Activated T-helper 2 cell treated with anti-CD3 and anti-CD28 coated beads, Interferon-gamma antibody, Interleukin-2, Interleukin-4, amounts not matched to agents 10 μg/mL and 5 μg/mL and 100 μg/mL, durations not matched to agents 14 hours and 24 hours and 36 hours (primary cell): ENCODE results near the gene TBX15. TPM values are rescaled to one million over a fixed set of nuclear protein-coding genes. Genes with fewer than 3 reads are reported as not detected.

ENCODE experiments used
- DNase-seq: peaks from one replicate; pipeline ENCODE4 v3.0.0; 2021; ENCODE audit warnings: low spot score
- H3K27ac Mint-ChIP-seq: one replicate; pipeline ENCODE4 v1.8.0; 2021; ENCODE audit warnings: mixed read lengths
- H3K27me3 Mint-ChIP-seq: one replicate; pipeline ENCODE4 v1.8.0; 2021; ENCODE audit warnings: low read depth, mixed read lengths
- H3K36me3 Mint-ChIP-seq: one replicate; pipeline ENCODE4 v1.8.0; 2021; ENCODE audit warnings: low read depth, mixed read lengths
- H3K4me1 Mint-ChIP-seq: one replicate; pipeline ENCODE4 v1.8.0; 2021; ENCODE audit warnings: low read depth, mixed read lengths
- H3K4me3 Mint-ChIP-seq: one replicate; pipeline ENCODE4 v1.8.0; 2021; ENCODE audit warnings: low read depth, mild to moderate bottlenecking, moderate library complexity, mixed read lengths
- H3K9me3 Mint-ChIP-seq: one replicate; pipeline ENCODE4 v1.8.0; 2021; ENCODE audit warnings: mixed read lengths
- intact Hi-C: fragments of 100-400 bp; cut with micrococcal nuclease; formaldehyde crosslinking; loops from one replicate; pipeline ENCODE4 v1.15.1; 2023
- total RNA-seq: library from RNA; stranded (reverse); gene quantifications from 2 replicates; pipeline ENCODE4 v1.2.3, GENCODE V29; 2022

Gene TBX15
- total RNA-seq, 1 donor from 2014 or later, result not detected

DNA sequence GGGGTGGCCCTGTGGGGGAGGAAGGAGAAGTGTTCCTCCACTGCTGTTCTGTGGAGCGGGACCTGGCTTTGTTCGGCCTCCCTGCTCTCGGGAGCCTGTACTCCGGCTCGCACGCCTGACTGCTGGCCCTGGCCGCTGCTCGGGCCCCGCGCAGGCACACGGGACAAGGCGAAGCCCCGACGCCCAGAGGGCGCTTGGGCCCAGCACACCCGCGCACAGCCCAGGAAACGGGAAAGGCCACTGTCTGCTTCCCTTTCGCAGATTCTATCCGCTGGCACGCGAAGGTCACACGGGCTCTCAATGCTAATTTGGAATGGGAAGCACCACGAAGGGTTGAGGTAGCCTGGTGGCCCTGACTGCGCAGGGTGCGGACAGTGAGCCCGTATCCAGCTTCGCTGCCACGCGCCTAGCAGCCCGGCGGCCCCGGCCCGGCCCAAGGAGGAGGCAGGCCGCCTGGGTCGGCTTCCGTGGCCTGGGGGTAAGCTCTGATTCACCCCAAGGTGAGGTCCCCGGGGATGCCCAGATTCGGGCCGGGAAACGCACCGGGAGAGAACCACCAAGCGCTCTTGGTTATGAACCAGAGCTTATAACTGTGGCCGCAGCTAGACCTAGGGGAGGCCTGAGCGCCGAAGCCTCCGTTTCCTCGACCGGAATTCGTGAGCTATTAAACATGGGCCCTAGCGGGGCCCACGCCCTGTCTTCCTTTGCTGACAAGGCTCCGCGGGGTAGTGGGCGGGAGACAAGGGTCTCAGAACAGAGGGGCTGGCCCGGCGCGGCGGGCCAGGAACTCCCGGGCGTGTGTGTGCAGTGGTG is 19.7 kb upstream of the TBX15 start:
- intact Hi-C loops, result loop anchor here (2.0 kb wide), 1 partner anchor 21 kb away; no protein-coding TSS in a partner anchor
- Mint-ChIP-seq H3K9me3 (no peaks in the 10 kb centered on the region), H3K4me3 (no peak overlapping the region), H3K4me1 (peaks cover 5% of the 10 kb centered on the region), H3K27ac (no peak overlapping the region), H3K36me3 (peaks cover 2% of the 10 kb centered on the region), H3K27me3 (peaks cover 73% of the 10 kb centered on the region)
- no peak for DNase-seq

GRCh38 chr1:119007339-119007669 is 19.2 kb upstream of the TBX15 start:
- H3K4me3 Mint-ChIP-seq, result no peak overlapping the region
- intact Hi-C loops, result no loop called here
- H3K4me1 Mint-ChIP-seq, result peaks cover 5% of the 10 kb centered on the region
- no peak for DNase-seq
- H3K27ac Mint-ChIP-seq, result no peak overlapping the region
- H3K27me3 Mint-ChIP-seq, result peaks cover 75% of the 10 kb centered on the region
- no peaks in the 10 kb centered on the region for H3K9me3 Mint-ChIP-seq
- peaks cover 2% of the 10 kb centered on the region for H3K36me3 Mint-ChIP-seq

DNA sequence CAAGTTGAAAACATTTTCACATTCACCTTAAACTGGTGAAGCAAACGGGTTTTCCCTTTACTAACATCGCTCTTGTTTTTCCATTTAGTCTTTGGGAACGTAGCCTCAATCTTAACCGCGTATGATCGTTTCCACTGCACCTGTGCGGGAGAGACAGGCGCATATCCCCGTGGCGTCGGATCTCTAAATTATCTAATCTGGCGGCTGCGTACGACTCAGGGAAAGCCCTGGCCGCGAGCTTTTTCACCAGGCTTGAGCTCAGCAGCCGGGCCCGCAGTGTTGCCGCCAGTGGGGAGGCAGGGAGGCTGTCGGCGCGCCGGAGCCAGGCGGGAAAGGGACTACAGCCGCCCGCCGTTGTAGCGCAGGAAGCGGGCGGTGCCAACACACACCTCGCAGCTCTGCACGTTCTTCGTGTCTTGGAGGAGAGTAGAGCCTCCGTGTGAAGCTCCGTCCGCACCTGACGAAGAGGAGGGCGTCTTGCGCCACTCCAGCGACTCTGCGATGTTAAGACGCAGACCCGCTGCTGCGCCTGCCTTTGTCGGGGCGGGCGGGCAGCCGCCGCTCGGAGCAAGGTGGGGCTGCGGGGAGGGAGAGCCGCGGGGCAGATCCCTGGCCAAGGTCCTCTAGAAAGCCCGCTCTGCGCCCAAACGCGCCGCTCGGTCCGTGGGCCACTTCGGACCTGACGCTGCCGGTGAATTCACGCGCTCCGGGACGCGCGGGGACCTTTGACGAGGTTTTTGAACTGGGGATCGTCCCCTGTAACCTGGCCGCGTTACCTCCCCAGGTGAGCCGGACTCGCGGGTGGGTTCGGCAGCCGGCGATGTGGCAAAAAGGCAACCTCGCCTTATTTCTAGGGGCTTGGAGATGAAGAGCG is 18.5 kb upstream of the TBX15 start:
- no peak overlapping the region for H3K4me3 Mint-ChIP-seq
- no peak for DNase-seq
- H3K36me3 Mint-ChIP-seq, result peaks cover 2% of the 10 kb centered on the region
- intact Hi-C loops, result no loop called here
- peaks cover 10% of the 10 kb centered on the region for H3K4me1 Mint-ChIP-seq
- no peak overlapping the region for H3K27ac Mint-ChIP-seq
- peaks cover 76% of the 10 kb centered on the region for H3K27me3 Mint-ChIP-seq
- no peaks in the 10 kb centered on the region for H3K9me3 Mint-ChIP-seq

- Mint-ChIP-seq H3K9me3 (no peaks in the 10 kb centered on the region), H3K27me3 (peaks cover 77% of the 10 kb centered on the region), H3K4me1 (peaks cover 11% of the 10 kb centered on the region), H3K4me3 (no peak overlapping the region), H3K27ac (no peak overlapping the region), H3K36me3 (peaks cover 2% of the 10 kb centered on the region)
- intact Hi-C loops, result no loop called here
- no peak for DNase-seq
These were observed 17.7 kb upstream of the TBX15 start for GRCh38 chr1:119005724-119006405.

DNA sequence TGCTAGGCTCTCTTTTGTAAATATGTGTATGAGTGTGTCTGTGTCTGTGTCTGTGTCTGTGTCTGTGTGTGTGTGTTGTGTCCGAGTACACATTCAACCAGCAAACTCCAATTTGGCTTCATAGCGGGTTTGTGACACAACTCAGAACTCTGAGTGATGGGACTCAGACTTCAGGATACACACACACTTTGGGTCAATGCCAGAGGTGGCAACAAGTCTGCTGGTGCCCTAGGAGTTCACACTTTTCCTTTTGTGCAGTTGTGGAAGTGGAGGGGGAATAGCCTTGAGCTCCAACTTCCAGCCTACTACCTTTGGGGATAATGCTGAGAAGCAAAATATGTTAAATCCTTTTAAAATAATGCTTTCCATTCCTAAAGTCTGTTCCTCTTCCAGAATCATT is 16.6 kb upstream of the TBX15 start:
- Mint-ChIP-seq H3K36me3 (peaks cover 2% of the 10 kb centered on the region), H3K9me3 (no peaks in the 10 kb centered on the region), H3K27me3 (peaks cover 77% of the 10 kb centered on the region), H3K27ac (no peak overlapping the region), H3K4me1 (peaks cover 12% of the 10 kb centered on the region), H3K4me3 (no peak overlapping the region)
- no peak for DNase-seq
- intact Hi-C loops, result no loop called here

- no peaks in the 10 kb centered on the region for H3K9me3 Mint-ChIP-seq
- H3K4me1 Mint-ChIP-seq, result peaks cover 14% of the 10 kb centered on the region
- H3K27ac Mint-ChIP-seq, result no peak overlapping the region
- peaks cover 77% of the 10 kb centered on the region for H3K27me3 Mint-ChIP-seq
- H3K36me3 Mint-ChIP-seq, result peaks cover 2% of the 10 kb centered on the region
- no peak for DNase-seq
- intact Hi-C loops, result no loop called here
- no peak overlapping the region for H3K4me3 Mint-ChIP-seq
These were observed 16.0 kb upstream of the TBX15 start for GRCh38 chr1:119004129-119004527.

GRCh38 chr1:119003413-119004128 is 15.4 kb upstream of the TBX15 start:
- no peak overlapping the region for H3K4me3 Mint-ChIP-seq
- intact Hi-C loops, result loop anchor here (2.0 kb wide), 1 partner anchor 15 kb away; the partner anchor contains the start of gene TBX15
- no peak overlapping the region for H3K27ac Mint-ChIP-seq
- H3K9me3 Mint-ChIP-seq, result no peaks in the 10 kb centered on the region
- H3K36me3 Mint-ChIP-seq, result peaks cover 2% of the 10 kb centered on the region
- peaks cover 12% of the 10 kb centered on the region for H3K4me1 Mint-ChIP-seq
- H3K27me3 Mint-ChIP-seq, result peaks cover 76% of the 10 kb centered on the region
- no peak for DNase-seq

- H3K4me1 Mint-ChIP-seq, result peaks cover 10% of the 10 kb centered on the region
- no peak for DNase-seq
- H3K4me3 Mint-ChIP-seq, result peak overlapping the region; percentile 40
- intact Hi-C loops, result loop anchor here (2.0 kb wide), 1 partner anchor 13 kb away; the partner anchor contains the start of gene TBX15
- peaks cover 80% of the 10 kb centered on the region for H3K27me3 Mint-ChIP-seq
- no peaks in the 10 kb centered on the region for H3K9me3 Mint-ChIP-seq
- H3K27ac Mint-ChIP-seq, result no peak overlapping the region
- H3K36me3 Mint-ChIP-seq, result no peaks in the 10 kb centered on the region
These were observed 14.0 kb upstream of the TBX15 start for GRCh38 chr1:119002028-119002686.

DNA sequence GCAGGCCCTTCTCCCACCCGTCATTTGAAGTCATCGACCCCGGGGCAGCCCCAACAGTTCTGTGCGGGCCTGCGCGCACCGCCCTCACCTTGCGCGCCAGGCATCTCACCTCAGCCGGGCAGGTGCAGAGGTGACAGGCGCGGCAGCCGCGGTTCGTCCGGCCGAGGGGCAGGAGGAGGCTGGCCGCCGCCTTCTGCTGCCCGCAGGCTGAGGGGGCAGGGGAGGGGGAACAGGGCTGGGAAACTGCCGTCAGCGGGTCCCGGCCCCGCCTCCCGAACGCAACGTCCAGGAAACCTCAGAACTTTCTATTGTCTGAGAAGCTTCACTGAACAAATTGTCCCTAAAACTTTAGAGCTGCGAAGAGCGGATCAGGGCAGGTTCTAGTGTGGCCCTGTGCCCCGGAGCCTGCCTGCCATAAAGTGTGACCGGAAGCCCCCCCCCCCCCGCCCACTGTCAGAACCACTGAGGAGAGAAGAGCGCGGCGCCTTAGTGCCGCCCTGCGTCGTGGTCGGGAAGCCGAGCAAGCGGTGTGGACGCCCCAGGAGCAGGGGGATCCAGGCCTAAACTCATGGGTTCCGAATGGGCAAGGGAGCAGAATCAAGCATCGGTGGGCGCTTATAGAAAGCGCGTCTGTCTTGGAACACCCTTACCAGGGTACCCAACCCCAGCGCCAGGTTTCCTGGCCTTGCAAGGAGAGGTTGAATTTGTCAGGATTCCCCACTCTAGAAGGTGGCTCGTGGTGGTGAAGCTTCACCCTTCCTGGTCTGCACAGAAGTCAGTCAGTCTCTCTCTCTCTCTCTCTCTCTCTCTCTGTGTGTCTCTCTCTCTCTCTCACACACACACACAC is 13.3 kb upstream of the TBX15 start:
- peaks cover 10% of the 10 kb centered on the region for H3K4me1 Mint-ChIP-seq
- H3K36me3 Mint-ChIP-seq, result no peaks in the 10 kb centered on the region
- peak overlapping the region; percentile 40 for H3K4me3 Mint-ChIP-seq
- intact Hi-C loops, result loop anchor here (2.0 kb wide), 1 partner anchor 13 kb away; the partner anchor contains the start of gene TBX15
- peaks cover 83% of the 10 kb centered on the region for H3K27me3 Mint-ChIP-seq
- no peak overlapping the region for H3K27ac Mint-ChIP-seq
- DNase-seq, result no peak
- H3K9me3 Mint-ChIP-seq, result no peaks in the 10 kb centered on the region

- peaks cover 83% of the 10 kb centered on the region for H3K27me3 Mint-ChIP-seq
- intact Hi-C loops, result no loop called here
- no peak overlapping the region for H3K4me3 Mint-ChIP-seq
These were observed 12.4 kb upstream of the TBX15 start for GRCh38 chr1:119000371-119001180.

More at GRCh38 chr1:119000371-119001180, 12.4 kb upstream of the TBX15 start:
- no peak for DNase-seq
- H3K9me3 Mint-ChIP-seq, result no peaks in the 10 kb centered on the region
- H3K4me1 Mint-ChIP-seq, result peaks cover 12% of the 10 kb centered on the region
- no peaks in the 10 kb centered on the region for H3K36me3 Mint-ChIP-seq
- no peak overlapping the region for H3K27ac Mint-ChIP-seq
